Activated CD8-positive, alpha-beta T cell treated with anti-CD3 and anti-CD28 coated beads for 36 hours (primary cell): Measurements from ENCODE around the gene SMAD3. TPM values are rescaled to one million over a fixed set of nuclear protein-coding genes. Genes with fewer than 3 reads are reported as not detected.
"Not testable (repeated sequence)": the region's sequence is repeated elsewhere in the genome, so short reads cannot be mapped to it uniquely, and the experiment has no call there.

ENCODE experiments used
- ATAC-seq: fragments of 200-7000 bp; cut with Tn5 transposase; one replicate; pipeline ENCODE4 v1.10.0; 2021; ENCODE audit warnings: mild to moderate bottlenecking, moderate library complexity
- CTCF ChIA-PET: fragments of 350-600 bp; sonication (Branson Sonifier 250); formaldehyde crosslinking; loops from one replicate; lab custom pipeline; 2021; ENCODE audit warnings: antibody characterized with exemption; lab: Charles Lee
- POLR2A ChIA-PET: fragments of 350-600 bp; sonication (Branson Sonifier 250); formaldehyde crosslinking; loops from one replicate; lab custom pipeline; 2021; ENCODE audit warnings: antibody characterized with exemption; lab: Charles Lee
- DNase-seq: peaks from one replicate; pipeline ENCODE4 v3.0.0-alpha.2; 2020
- H3K27ac Mint-ChIP-seq: one replicate; pipeline ENCODE4 v1.8.0; 2021; ENCODE audit warnings: mild to moderate bottlenecking, mixed read lengths
- H3K27me3 Mint-ChIP-seq: one replicate; pipeline ENCODE4 v1.8.0; 2021; ENCODE audit warnings: mixed read lengths
- H3K36me3 Mint-ChIP-seq: one replicate; pipeline ENCODE4 v1.8.0; 2021; ENCODE audit warnings: low read depth, mixed read lengths
- H3K4me1 Mint-ChIP-seq: one replicate; pipeline ENCODE4 v1.8.0; 2021; ENCODE audit warnings: low read depth, mixed read lengths
- H3K4me3 Mint-ChIP-seq: one replicate; pipeline ENCODE4 v1.8.0; 2021; ENCODE audit warnings: mild to moderate bottlenecking, moderate library complexity, mixed read lengths
- H3K9me3 Mint-ChIP-seq: one replicate; pipeline ENCODE4 v1.8.0; 2021; ENCODE audit warnings: mixed read lengths
- CTCF ChIP-seq: fragments of 200-600 bp; IDR thresholded peaks from one replicate; pipeline ENCODE4 v1.8.0; 2022; ENCODE audit warnings: antibody characterized with exemption, mild to moderate bottlenecking
- intact Hi-C: fragments of 100-400 bp; cut with micrococcal nuclease; formaldehyde crosslinking; loops from one replicate; pipeline ENCODE4 v1.10.0; 2022
- total RNA-seq, 2 experiments: library from RNA; stranded (reverse); gene quantifications; one replicate each; pipeline ENCODE4 v1.2.3, GENCODE V29; 2021

The SMAD3 gene
- total RNA-seq, 2 experiments from 2014 or later, result 22.3 to 24.7 TPM

DNA sequence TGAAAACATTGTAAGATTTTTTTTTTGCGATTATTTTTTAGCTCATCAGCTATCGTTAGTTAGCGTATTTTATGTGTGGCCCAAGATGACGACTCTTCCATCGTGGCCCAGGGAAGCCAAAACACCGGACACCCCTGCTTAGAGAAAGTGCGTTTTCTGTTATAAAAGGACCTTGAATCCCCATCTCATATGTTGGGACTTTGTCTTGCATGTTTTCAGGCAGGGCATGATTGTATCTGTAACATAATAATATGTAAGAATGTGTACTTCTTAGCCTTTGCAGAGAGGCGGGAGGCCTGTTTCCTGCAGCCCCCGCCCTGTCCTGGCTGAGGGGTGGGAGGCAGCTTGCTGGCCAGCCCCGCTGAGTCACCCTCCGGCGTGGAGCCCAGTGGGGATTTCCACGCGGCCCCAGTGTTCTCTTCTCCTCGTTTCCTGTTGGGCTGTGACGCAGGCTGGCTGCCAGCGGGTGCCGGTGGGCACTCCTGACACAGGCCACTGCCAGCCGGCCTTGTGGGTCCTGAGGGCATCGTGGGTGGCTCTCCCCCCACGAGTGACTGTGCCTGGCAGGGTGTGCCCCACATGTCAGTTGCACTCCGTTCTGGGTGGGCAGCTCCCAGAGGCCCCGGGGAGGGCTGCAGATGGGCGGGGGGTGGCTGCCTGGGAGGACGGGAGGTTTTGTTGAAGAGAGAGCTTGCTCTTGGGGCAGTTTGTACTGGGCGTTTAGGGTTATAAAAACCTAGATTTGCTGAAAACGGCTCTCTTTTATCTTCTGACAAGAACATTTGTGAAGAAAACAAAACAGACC is 55.6 kb downstream of the SMAD3 start:
- Mint-ChIP-seq H3K9me3 (no peaks in the 10 kb centered on the region), H3K36me3 (peaks cover 7% of the 10 kb centered on the region), H3K27ac (peak overlapping the region; percentile 97), H3K4me1 (peaks cover 76% of the 10 kb centered on the region), H3K4me3 (peak overlapping the region; percentile 65), H3K27me3 (no peaks in the 10 kb centered on the region)
- ChIA-PET POLR2A (interaction anchor here (0.6 to 6.0 kb wide), 14 partner anchors 9 to 179 kb away, joined by 3 to 41 read pairs (median 4); no protein-coding TSS in a partner anchor), CTCF (interaction anchor here (1.1 to 1.3 kb wide), 4 partner anchors 19 to 312 kb away, joined by 3 to 5 read pairs (median 4); no protein-coding TSS in a partner anchor)
- TF ChIP-seq CTCF, result no peak
- DNase-seq (peak; percentile 93), ATAC-seq (peak; percentile 94)
- intact Hi-C loops, result loop anchor here (5.0 kb wide), 1 partner anchor 34 kb away; no protein-coding TSS in a partner anchor

- intact Hi-C loops, result loop anchor here (5.0 kb wide), 1 partner anchor 35 kb away; no protein-coding TSS in a partner anchor
- peaks cover 7% of the 10 kb centered on the region for H3K36me3 Mint-ChIP-seq
- peak overlapping the region; percentile 65 for H3K4me3 Mint-ChIP-seq
- H3K9me3 Mint-ChIP-seq, result no peaks in the 10 kb centered on the region
- CTCF ChIA-PET, result interaction anchor here (0.9 to 1.1 kb wide), 5 partner anchors 17 to 311 kb away, joined by 3 to 4 read pairs (median 3); no protein-coding TSS in a partner anchor
- POLR2A ChIA-PET, result interaction anchor here (0.8 to 6.0 kb wide), 13 partner anchors 8 to 178 kb away, joined by 3 to 41 read pairs (median 4); no protein-coding TSS in a partner anchor
- no peak for DNase-seq
- no peaks in the 10 kb centered on the region for H3K27me3 Mint-ChIP-seq
- H3K27ac Mint-ChIP-seq, result peak overlapping the region; percentile 97
- no peak for TF ChIP-seq CTCF
- no peak for ATAC-seq
- H3K4me1 Mint-ChIP-seq, result peaks cover 73% of the 10 kb centered on the region
These were observed 56.5 kb downstream of the SMAD3 start for GRCh38 chr15:67121644-67122605.

DNA sequence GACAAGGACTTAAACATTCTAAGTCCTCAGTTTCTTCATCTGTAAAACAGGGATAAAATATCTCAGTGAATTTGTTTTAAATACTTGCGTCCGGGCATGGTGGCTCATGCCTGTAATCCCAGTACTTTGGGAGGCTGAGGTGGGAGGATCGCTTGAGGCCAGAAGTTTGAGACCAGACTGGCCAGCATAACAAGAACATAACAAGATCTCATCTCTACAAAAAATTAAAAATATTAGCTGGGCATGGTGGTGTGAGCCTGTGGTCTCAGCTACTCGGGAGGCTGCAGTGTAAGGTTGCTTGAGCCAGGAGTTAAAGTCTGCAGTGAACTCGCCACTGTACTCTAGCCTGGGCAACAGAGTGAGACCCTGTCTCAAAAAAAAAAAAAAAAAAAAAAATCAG is 57.4 kb downstream of the SMAD3 start:
- not testable (repeated sequence) for ATAC-seq, DNase-seq, H3K36me3 Mint-ChIP-seq, H3K9me3 Mint-ChIP-seq, H3K27me3 Mint-ChIP-seq, H3K4me3 Mint-ChIP-seq
- Mint-ChIP-seq H3K4me1 (peaks cover 71% of the 10 kb centered on the region), H3K27ac (peak overlapping the region; percentile 37)
- CTCF ChIA-PET, result interaction anchor here (0.9 to 1.1 kb wide), 3 partner anchors 10 to 26 kb away, joined by 3 to 4 read pairs (median 3); no protein-coding TSS in a partner anchor
- POLR2A ChIA-PET, result interaction anchor here (0.8 to 6.0 kb wide), 4 partner anchors 13 to 59 kb away, joined by 3 to 41 read pairs (median 14); no protein-coding TSS in a partner anchor
- intact Hi-C loops, result loop anchor here (5.0 kb wide), 1 partner anchor 36 kb away; no protein-coding TSS in a partner anchor

DNA sequence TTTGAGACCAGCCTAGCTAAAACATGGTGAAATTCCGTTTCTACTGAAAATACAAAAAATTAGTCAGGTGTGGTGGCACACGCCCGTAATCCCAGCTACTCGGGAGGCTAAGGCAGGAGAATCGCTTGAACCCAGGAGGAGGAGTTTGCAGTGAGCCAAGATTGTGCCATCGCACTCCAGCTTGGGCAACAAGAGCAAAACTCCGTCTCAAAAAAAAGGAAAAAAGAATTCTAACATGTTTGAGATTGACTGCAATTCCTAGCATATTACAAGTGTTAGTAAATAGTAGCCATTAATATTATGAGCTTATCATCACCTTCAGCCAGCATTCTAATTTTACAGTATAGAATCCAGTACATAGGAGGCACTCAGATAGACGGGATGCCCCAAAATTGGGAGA is 57.9 kb downstream of the SMAD3 start:
- intact Hi-C loops, result loop anchor here (5.0 kb wide), 1 partner anchor 36 kb away; no protein-coding TSS in a partner anchor
- H3K4me3 Mint-ChIP-seq, H3K9me3 Mint-ChIP-seq, H3K27me3 Mint-ChIP-seq, H3K36me3 Mint-ChIP-seq, DNase-seq, ATAC-seq, H3K27ac Mint-ChIP-seq: not testable (repeated sequence)
- ChIA-PET POLR2A (interaction anchor here (0.8 to 6.0 kb wide), 4 partner anchors 12 to 59 kb away, joined by 3 to 41 read pairs (median 14); no protein-coding TSS in a partner anchor), CTCF (interaction anchor here (0.8 to 1.1 kb wide), 4 partner anchors 10 to 176 kb away, joined by 3 to 5 read pairs (median 4); no protein-coding TSS in a partner anchor)
- peaks cover 71% of the 10 kb centered on the region for H3K4me1 Mint-ChIP-seq

DNA sequence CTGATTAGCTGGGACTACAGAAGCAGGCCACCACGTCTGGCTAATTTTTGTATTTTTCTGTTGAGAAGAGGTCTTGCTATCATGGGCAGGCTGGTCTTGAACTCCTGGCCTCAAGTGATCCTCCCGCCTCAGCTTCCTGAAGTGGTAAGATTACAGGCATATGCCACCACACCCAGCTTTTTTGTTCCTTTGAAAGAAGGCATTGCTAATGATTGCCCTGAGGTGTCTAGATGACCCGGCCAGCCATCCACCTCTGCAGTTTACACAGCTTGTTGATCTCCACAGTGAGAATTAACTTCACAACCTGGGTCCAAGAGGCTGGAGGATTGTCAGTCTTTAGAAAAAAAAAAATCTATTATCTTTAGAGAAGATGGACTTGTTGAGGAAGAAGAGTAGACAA is 58.7 kb downstream of the SMAD3 start:
- TF ChIP-seq CTCF, result no peak
- no peak for ATAC-seq
- H3K9me3 Mint-ChIP-seq, result no peaks in the 10 kb centered on the region
- no peak for DNase-seq
- intact Hi-C loops, result loop anchor here (5.0 kb wide), 1 partner anchor 37 kb away; no protein-coding TSS in a partner anchor
- no peak overlapping the region for H3K4me3 Mint-ChIP-seq
- H3K27me3 Mint-ChIP-seq, result no peaks in the 10 kb centered on the region
- ChIA-PET CTCF (interaction anchor here (0.8 to 1.1 kb wide), 3 partner anchors 10 to 177 kb away, joined by 3 to 5 read pairs (median 4); no protein-coding TSS in a partner anchor), POLR2A (interaction anchor here (1.2 to 6.0 kb wide), 3 partner anchors 12 to 60 kb away, joined by 3 to 41 read pairs (median 24); no protein-coding TSS in a partner anchor)
- H3K4me1 Mint-ChIP-seq, result peaks cover 62% of the 10 kb centered on the region
- H3K27ac Mint-ChIP-seq, result peak overlapping the region; percentile 25
- peaks cover 3% of the 10 kb centered on the region for H3K36me3 Mint-ChIP-seq
